ENCODE data around the gene CORO7.

The CORO7 gene

GRCh38 chr16:4369007-4369733, 47.2 kb downstream of the CORO7 start:
- DNase-seq, result no peak

GRCh38 chr16:4367393-4367856, 49.0 kb downstream of the CORO7 start:
- DNase-seq, result no peak

GRCh38 chr16:4366016-4366415, 50.4 kb downstream of the CORO7 start:
- DNase-seq, result no peak

DNA sequence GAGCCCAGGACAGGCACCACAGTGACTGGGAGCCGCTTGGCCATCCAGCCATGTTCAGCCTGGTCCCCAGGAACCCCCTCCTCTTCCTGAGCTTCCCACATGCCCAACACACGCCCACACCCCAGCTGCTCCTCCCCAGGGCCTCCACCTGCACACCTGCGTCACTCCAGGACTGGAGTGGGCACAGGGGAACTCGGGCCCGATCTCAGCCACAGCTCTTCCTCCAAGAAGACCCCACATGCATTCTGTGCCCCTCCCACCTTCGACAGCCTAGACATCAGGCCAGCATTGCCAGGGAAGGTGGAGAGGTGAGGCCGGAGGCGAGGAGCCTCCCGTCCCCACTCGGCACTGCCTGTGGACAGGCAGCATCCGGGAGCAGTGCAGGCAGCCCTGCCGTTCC, 50.8 kb downstream of the CORO7 start:
- no peak for DNase-seq

DNA sequence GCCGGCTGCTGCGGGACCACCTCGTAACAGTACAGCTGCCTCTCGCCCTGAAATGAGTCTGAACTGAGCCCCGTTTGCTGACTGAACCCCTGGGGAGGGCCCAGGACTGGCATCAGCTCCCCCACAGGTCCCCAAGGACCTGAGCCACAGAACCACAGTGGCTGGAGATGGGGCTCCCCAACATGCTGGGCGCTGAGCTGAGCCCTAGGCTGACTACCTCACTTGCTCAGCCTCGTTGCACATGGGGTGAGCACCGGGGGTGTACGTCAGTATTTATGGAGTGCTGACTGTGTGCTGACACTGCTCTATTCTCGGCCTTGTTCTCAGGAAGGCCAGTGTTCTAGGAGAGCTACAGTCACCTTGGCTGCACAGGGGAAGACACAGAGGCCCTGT, 51.4 kb downstream of the CORO7 start:
- DNase-seq, result no peak

GRCh38 chr16:4364196-4365013, 52.0 kb downstream of the CORO7 start:
- no peak for DNase-seq

DNA sequence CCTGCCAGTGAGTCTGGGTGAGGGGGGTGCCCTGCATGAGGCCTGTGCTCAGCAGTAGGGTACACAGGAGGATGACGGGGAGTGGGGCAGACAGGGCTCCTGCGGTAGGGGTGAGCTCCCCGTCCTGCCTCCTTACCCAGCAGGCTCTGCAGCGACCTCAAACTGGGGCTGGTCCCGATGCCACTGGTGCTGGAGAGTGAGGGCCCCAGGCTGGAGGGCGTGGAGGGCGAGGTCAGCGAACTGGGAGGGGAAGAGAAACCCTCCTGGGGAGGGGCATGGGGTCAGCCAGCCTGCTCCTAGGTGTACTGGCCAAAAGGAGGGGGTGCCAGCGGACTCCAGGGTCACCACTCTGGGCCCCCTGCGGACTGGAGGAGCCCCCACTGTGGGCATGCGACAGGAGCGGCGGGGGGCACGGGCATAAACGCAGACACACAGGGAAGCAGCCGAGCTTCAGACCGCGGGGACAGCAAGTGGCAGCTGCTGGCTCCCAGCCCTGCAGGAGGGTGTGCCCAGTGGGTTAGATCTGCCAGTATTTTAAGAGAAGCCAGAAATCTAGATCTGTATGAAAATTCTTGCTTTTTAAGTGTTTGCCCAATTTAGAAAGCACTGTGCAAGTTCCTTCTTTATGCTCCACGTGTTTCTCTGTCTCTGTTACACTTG, 53.8 kb downstream of the CORO7 start:
- no peak for DNase-seq

GRCh38 chr16:4361944-4362311, 54.5 kb downstream of the CORO7 start:
- no peak for DNase-seq

- DNase-seq, result no peak
These were observed 55.1 kb downstream of the CORO7 start for GRCh38 chr16:4361033-4361943.

DNA sequence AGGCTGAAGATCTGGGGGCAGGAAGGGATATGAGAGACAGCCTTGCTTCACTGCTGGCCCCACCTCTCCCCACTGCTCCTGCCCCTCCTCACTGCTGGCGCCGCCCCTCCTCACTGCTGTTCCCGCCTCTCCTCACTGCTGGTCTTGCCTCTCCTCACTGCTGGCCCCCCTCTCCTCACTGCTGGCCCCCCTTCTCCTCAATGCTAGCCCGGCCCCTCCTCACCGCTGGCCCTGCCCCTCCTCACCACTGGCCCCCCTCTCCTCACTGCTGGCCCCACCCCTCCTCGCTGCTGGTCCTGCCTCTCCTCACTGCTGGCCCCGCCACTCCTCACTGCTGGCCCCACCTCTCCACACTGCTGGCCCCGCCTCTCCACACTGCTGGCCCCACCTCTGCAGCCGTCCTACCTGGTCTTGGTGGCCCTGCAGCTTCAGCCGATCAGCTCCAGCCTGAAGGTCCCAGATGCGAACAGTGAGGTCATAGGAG, 55.8 kb downstream of the CORO7 start:
- no peak for DNase-seq

GRCh38 chr16:4359914-4360313, 56.5 kb downstream of the CORO7 start:
- DNase-seq, result no peak

DNA sequence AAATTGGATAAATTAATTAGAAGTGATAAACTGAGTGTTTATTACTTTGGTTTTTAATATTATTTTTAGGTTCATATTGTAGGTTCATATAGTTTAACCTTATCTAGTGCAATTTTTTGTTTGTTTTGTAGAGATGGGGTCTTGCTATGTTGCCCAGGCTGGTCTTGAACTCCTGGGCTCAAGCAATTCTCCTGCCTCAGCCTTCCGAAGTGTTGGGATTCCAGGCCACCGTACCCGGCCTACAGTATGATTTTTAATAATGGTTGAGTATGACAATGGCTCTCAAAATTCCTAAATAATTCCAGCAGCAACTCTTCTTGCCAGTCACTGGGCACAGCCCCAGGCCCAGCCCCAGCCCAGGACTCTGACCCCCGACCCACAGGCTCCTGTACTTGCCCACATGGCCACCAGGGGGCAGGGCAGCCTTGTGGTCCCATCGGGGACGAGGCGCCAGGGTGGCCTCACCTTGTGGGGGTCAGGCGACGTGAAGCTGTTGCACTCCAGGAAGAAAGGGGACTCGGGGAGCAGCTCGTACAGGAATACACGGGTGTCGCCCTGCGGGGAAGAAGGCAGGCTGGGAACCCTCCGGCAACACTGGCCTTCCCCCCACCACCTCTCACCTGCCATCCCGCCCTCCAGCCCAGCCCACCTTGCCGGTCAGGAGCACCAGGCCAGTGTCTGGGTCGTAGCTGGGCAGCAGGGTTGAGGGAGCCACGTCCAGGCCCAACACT, 57.4 kb downstream of the CORO7 start:
- DNase-seq, result no peak

DNA sequence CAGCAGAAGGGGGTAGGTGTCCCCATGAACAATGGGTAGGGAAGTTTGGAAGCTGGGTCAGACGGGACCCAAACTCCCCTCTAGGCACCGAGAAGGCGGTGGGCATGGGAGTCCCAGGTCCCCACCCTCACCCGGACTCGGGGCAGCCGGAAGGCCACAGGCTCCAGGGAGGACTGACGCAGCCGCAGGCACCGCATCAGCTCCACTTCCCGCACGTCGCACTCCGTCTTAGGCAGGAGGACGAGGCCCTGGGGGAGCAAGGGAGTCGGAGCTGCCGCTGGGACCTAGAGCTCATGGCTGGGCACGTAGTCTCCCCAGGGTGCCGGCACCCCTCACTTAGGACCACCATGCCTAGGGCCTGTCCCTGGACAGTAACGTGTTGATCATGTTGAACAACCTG, 58.2 kb downstream of the CORO7 start:
- no peak for DNase-seq

GRCh38 chr16:4356820-4357219, 59.6 kb downstream of the CORO7 start:
- no peak for DNase-seq

GRCh38 chr16:4354512-4355409, 61.6 kb downstream of the CORO7 start:
- DNase-seq, result no peak

DNA sequence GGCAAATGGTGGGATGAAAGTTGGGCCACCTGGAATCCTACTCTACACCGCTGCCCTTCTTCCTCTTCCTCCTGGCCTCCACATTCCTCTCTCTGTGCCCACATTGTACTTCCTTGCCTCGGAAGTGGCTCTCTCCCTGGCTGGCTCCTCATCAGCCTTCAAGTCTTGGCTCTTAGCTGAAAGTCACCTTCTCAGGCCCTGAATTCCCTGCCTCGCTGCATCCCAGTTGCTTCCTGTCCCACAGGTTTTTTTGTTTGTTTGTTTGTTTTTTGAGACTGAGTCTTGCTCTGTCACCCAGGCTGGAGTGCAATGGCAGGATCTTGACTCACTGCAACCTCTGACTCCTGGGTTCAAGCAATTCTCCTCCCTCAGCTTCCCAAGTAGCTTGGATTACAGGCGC, 62.7 kb downstream of the CORO7 start:
- no peak for DNase-seq

DNA sequence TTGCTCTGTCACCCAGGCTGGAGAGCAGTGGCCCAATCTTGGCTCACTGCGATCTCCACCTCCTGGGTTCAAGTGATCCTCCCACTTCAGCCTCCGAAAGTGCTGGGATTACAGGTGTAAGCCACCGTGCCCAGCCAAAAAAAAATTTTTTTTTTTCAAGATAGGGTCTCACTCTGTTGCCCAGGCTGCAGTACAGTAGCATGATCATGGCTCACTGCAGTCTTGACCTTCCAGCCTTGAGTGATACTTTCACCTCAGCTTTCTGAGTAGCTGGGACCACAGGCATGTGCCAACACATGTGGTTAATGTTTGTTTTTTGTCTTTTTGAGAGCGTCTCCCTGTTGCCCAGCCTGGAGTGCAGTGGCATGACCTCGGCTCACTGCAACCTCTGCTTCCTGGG, 63.6 kb downstream of the CORO7 start:
- DNase-seq, result no peak

DNA sequence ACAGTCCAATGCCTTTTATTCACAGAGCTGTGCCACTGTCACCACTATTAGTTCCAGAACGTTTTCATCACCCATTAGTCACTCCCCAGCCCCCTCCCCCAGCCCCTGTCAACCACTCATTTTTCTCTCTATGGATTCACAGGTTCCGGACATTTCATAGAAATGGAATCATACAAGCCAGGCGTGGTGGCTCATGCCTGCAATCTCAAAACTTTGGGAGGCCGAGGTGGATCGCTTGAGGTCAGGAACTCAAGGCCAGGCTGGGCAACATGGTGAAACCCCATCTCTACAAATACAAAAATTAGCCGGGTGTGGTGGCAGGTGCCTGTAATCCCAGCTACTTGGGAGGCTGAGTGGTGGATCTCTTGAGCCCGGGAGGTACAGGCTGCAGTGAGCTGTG, 64.5 kb downstream of the CORO7 start:
- no peak for DNase-seq

DNA sequence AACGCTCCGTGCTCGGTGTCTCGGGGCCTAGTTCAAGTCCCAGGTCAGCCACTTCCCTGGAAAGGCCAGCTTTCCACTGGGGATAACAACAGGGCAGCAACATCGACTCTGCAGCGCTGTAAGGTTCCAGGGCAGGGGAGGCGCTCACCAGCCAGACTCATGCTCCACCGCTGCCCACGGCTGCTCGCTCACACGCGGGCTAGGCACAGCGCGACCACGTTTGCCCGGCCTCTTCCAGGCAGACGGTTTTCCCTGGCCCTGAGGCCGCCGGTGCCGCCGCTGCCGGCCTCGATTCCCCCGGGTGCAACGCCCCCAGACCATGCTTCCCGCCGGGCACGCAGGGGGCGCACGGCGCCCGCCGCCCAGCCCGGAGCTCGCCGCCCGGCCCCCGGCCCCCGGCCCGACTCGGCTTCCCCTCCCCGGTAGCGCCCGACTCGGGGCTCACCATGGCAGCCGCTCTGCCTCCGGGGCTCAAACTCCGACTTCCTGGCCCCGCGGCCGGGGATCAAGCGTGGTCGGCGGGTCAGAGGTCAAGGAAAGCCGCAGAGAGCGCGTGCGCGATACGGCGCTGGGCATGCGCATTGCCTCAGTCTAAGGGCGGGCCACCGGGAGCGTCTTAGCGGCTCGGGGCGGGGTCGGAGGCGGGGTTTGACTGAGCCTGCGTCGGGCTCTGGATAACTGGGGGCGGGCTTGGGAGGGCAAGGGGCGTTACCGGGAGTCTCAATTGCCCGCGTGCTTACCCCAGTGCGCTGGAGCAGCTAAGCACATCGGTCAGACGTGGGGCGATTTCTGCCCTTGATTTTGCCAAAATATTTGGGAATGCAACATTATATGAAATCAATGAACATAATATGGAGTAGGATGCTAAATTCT, 65.4 kb downstream of the CORO7 start, which contains the start of gene PAM16:
TSS of gene PAM16 (minus strand) at position 535 of the 873 bp plus-strand sequence. CDS start at position 448, 87 bp downstream.
- peak; percentile 78 for DNase-seq

DNA sequence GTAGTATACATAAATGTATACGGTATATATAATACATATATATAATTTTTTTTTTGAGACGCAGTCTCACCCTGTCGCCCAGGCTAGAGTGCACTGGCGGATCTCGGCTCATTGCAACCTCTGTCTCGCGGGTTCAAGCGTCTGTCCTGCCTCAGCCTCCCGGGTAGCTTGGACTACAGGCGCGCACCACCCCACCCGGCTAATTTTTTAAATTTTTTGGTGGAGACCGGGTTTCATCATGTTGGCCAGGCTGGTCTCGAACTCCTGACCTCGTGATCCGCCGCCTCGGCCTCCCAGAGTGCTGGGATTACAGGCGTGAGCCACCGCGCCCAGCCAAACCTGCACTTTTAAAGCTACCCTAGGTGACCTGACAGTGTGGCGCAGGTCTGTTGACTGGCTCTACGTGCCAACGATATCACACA, 66.0 kb downstream of the CORO7 start:
- DNase-seq, result no peak

Measured in NCI-H1417 treated with DMSO at 0.1 percent for 48 hours (cell line).